ENCODE results near the gene CACNA1I.
A peak's percentile ranks its signal among the peaks of the same experiment; 100 is the strongest.

DNA sequence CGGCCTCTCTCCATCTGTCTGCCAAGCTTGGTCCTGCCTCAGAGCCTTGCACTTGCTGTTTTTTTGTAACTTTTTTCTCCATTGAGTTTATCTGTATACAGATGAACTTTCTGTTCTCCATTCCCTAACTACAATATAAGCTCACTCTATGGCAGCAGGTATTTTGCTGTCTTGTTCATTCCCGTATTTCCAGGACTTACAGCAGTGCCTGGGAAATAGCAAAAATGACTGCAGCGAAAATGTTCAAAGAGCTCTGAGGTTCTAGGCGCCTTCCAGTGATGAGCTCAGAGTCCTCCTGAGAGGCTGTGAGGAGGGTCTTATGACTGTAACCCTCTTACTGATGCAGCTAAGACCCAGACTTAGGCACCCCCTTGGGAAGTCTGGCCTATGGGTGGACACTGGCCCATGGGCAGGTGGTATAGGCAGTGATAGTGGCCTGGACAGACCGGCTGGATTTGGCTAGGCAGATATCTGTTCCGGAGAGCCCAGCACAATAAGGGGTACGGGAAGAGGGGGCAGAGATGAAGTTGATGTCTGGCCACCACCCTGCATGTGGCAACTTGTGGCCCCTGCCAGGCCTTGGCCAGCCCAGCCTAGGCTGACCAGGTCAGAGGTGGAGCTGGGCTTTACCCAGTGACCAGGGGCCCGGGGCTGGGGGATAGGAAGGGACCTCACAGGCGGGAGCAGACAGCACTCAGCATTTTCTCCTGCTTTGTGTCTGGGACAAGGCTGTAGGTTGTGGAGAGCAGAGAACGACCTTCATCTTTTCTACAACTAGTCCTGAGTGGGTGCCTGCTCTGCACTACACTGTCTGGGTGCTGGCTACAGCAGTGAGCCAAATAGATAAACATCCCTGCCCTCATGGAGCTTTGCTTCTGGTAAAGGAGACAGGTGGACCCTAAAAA, 45.5 kb upstream of the CACNA1I start:
- TF ChIP-seq POLR2A (IDR thresholded peaks at IDR 0.05) (no peak), POLR2AphosphoS5 (IDR thresholded peaks at IDR 0.05) (peak in 2 of 3 donors; percentile 42 to 53)
- TF ChIP-seq, protein P1, sequence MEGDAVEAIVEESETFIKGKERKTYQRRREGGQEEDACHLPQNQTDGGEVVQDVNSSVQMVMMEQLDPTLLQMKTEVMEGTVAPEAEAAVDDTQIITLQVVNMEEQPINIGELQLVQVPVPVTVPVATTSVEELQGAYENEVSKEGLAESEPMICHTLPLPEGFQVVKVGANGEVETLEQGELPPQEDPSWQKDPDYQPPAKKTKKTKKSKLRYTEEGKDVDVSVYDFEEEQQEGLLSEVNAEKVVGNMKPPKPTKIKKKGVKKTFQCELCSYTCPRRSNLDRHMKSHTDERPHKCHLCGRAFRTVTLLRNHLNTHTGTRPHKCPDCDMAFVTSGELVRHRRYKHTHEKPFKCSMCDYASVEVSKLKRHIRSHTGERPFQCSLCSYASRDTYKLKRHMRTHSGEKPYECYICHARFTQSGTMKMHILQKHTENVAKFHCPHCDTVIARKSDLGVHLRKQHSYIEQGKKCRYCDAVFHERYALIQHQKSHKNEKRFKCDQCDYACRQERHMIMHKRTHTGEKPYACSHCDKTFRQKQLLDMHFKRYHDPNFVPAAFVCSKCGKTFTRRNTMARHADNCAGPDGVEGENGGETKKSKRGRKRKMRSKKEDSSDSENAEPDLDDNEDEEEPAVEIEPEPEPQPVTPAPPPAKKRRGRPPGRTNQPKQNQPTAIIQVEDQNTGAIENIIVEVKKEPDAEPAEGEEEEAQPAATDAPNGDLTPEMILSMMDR (IDR thresholded peaks at IDR 0.05 in 8 of 11, conservative IDR thresholded peaks at IDR 0.05 in 3 of 11), result no peak

All from spleen (tissue), 7 donors.